ENCODE results near the gene THAP12. TPM values are rescaled to one million over a fixed set of nuclear protein-coding genes. Genes with fewer than 3 reads are reported as not detected.

Gene THAP12
- total and polyA plus RNA-seq, 2 donors (not counting 1 experiment from before 2014, with no cell fraction given): 39.5 to 57.9 TPM

- Histone ChIP-seq H3K4me2 (ENCODE audit: extremely low read depth, insufficient read depth, low read length) (no peak overlapping the region), H3K9ac (ENCODE audit: insufficient read depth, low read length) (no peak overlapping the region), H3K36me3 (ENCODE audit: control insufficient read depth, insufficient read depth, low read length) (no peaks in the 10 kb centered on the region), H3K4me3 (replicated peaks in 1 of 4; ENCODE audit: control extremely low read depth in 1 of 4, insufficient read depth in 1 of 4, low read depth in 3 of 4, low read length in 4 of 4) (no peak overlapping the region), H3K27me3 (ENCODE audit: control insufficient read depth, insufficient read depth, low read length) (no peaks in the 10 kb centered on the region), H4K20me1 (ENCODE audit: control insufficient read depth, extremely low read depth, insufficient read depth, low read length) (no peaks in the 10 kb centered on the region), H3K9me3 (ENCODE audit: control insufficient read depth, insufficient read depth, low read depth, low read length) (no peaks in the 10 kb centered on the region), H3K79me2 (ENCODE audit: control insufficient read depth, insufficient read depth, low read length) (peaks cover 17% of the 10 kb centered on the region), H2AFZ (ENCODE audit: low read length) (no peak overlapping the region), H3K4me1 (ENCODE audit: control insufficient read depth, extremely low read depth, insufficient read depth, low read length) (no peaks in the 10 kb centered on the region), H3K27ac (ENCODE audit: insufficient read depth, low read length) (no peak overlapping the region)
- TF ChIP-seq EZH2 (IDR thresholded peaks at IDR 0.05; ENCODE audit: low read length, missing control alignments) (no peak), CTCF (conservative IDR thresholded peaks at IDR 0.05 in 1 of 2, IDR thresholded peaks at IDR 0.05 in 1 of 2; ENCODE audit: low read depth in 1 of 2, low read length in 2 of 2) (no peak)
- DNase-seq (ENCODE audit: low read depth in 2 of 2): no peak
These were observed 18.2 kb downstream of the THAP12 start for GRCh38 chr11:76362716-76363115.

DNA sequence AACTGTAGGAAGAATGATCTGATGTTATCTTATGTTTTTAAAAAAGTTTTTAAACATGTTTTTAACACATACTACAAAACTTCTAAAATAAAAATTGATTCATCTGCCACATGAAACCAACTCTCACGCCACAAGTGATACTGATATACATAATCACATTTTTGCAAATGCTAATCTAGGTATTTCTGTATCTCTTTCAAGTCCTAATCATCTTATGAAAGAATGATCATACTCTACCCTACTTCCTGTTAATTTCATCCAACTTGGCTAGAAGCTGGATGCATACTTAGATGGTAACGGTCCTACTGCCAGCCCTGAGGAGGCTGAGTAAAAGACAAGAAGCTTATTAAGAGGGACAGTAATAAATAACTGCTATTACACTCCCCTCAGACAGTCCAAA lies 19.2 kb downstream of the THAP12 start:
- H4K20me1 ChIP-seq (ENCODE audit: control insufficient read depth, extremely low read depth, insufficient read depth, low read length): no peaks in the 10 kb centered on the region
- no peaks in the 10 kb centered on the region for H3K4me1 ChIP-seq (ENCODE audit: control insufficient read depth, extremely low read depth, insufficient read depth, low read length)
- no peak overlapping the region for H3K27ac ChIP-seq (ENCODE audit: insufficient read depth, low read length)
- H3K27me3 ChIP-seq (ENCODE audit: control insufficient read depth, insufficient read depth, low read length): no peaks in the 10 kb centered on the region
- H3K4me3 ChIP-seq (replicated peaks in 1 of 4; ENCODE audit: control extremely low read depth in 1 of 4, insufficient read depth in 1 of 4, low read depth in 3 of 4, low read length in 4 of 4): no peak overlapping the region
- H3K4me2 ChIP-seq (ENCODE audit: extremely low read depth, insufficient read depth, low read length): no peak overlapping the region
- H3K9ac ChIP-seq (ENCODE audit: insufficient read depth, low read length): no peak overlapping the region
- peak in 1 of 2 donors; percentile 21 for DNase-seq (ENCODE audit: low read depth in 2 of 2)
- H3K9me3 ChIP-seq (ENCODE audit: control insufficient read depth, insufficient read depth, low read depth, low read length): no peaks in the 10 kb centered on the region
- no peak overlapping the region for H2AFZ ChIP-seq (ENCODE audit: low read length)
- no peaks in the 10 kb centered on the region for H3K36me3 ChIP-seq (ENCODE audit: control insufficient read depth, insufficient read depth, low read length)
- H3K79me2 ChIP-seq (ENCODE audit: control insufficient read depth, insufficient read depth, low read length): peaks cover 12% of the 10 kb centered on the region
- no peak for TF ChIP-seq CTCF (conservative IDR thresholded peaks at IDR 0.05 in 1 of 2, IDR thresholded peaks at IDR 0.05 in 1 of 2; ENCODE audit: low read depth in 1 of 2, low read length in 2 of 2)
- TF ChIP-seq EZH2 (IDR thresholded peaks at IDR 0.05; ENCODE audit: low read length, missing control alignments): no peak

- peak in 1 of 2 donors; percentile 8 for DNase-seq (ENCODE audit: low read depth in 2 of 2)
- H3K36me3 ChIP-seq (ENCODE audit: control insufficient read depth, insufficient read depth, low read length): no peaks in the 10 kb centered on the region
- no peak overlapping the region for H3K9ac ChIP-seq (ENCODE audit: insufficient read depth, low read length)
- no peaks in the 10 kb centered on the region for H3K4me1 ChIP-seq (ENCODE audit: control insufficient read depth, extremely low read depth, insufficient read depth, low read length)
- no peak overlapping the region for H3K27ac ChIP-seq (ENCODE audit: insufficient read depth, low read length)
- no peak overlapping the region for H3K4me3 ChIP-seq (replicated peaks in 1 of 4; ENCODE audit: control extremely low read depth in 1 of 4, insufficient read depth in 1 of 4, low read depth in 3 of 4, low read length in 4 of 4)
- no peaks in the 10 kb centered on the region for H3K9me3 ChIP-seq (ENCODE audit: control insufficient read depth, insufficient read depth, low read depth, low read length)
- no peak for TF ChIP-seq EZH2 (IDR thresholded peaks at IDR 0.05; ENCODE audit: low read length, missing control alignments)
- no peak for TF ChIP-seq CTCF (conservative IDR thresholded peaks at IDR 0.05 in 1 of 2, IDR thresholded peaks at IDR 0.05 in 1 of 2; ENCODE audit: low read depth in 1 of 2, low read length in 2 of 2)
- no peaks in the 10 kb centered on the region for H4K20me1 ChIP-seq (ENCODE audit: control insufficient read depth, extremely low read depth, insufficient read depth, low read length)
- H3K79me2 ChIP-seq (ENCODE audit: control insufficient read depth, insufficient read depth, low read length): peaks cover 8% of the 10 kb centered on the region
- no peak overlapping the region for H3K4me2 ChIP-seq (ENCODE audit: extremely low read depth, insufficient read depth, low read length)
- no peak overlapping the region for H2AFZ ChIP-seq (ENCODE audit: low read length)
- H3K27me3 ChIP-seq (ENCODE audit: control insufficient read depth, insufficient read depth, low read length): no peaks in the 10 kb centered on the region
These were observed 19.6 kb downstream of the THAP12 start for GRCh38 chr11:76361374-76361773.

Data from fibroblast of lung (primary cell).